Measurements from ENCODE around the gene ADPRS.
A peak's percentile ranks its signal among the peaks of the same experiment; 100 is the strongest.

Gene ADPRS

DNA sequence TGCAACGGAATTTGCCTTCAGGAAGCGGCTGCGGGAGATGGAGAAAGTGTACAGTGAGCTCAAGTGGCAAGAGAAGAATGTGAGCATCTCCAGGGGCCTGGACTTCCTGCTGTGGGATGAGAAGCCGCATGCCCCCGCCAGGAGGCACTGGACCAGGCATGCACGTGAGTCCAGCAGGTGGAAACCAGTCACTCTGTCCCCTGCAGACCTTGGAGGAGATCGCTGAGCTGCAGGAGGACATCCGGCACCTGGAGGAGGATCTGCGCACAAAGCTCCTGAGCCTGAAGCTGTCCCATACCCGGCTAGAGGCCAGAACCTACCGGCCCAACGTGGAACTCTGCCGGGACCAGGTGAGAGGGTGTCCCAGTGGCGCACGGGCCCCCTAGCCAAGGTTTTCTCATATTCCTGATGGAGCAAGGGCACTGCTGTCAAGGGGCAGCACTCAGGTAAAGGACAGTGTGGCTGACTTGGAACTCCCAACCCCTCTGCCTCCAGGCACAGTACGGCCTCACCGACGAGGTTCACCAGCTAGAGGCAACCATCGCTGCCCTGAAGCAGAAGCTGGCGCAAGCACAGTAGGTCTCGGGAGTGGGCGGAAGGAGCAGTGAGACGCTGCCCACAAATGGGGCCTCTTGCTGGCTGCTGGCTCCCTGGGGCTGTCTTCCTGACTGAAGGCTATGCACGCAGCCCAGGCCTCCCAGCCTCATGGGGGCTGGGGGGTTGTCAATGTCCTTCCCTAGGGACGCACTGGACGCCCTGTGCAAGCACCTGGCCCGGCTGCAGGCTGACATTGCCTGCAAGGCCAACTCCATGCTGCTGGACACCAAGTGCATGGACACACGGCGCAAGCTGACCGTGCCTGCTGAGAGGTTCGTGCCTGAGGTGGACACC is 1.2 kb upstream of the ADPRS start:
- no peak for DNase-seq

DNA sequence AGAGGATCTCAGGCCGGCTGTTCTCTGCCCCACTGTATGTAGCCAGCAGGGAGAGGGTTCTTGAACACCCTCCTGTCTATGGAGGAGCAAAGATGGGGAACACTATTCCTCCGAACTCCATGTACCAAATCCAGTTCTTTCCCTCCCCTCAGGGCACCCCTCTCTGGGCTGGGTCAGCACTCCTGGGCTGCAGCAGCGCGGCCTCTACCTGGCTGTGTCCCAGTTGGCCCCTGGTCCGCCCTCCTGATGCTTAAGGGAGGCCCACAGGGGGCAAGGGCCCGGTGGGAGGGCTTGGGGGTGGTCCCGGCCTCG is 471 bp upstream of the ADPRS start:
- DNase-seq = no peak

DNA sequence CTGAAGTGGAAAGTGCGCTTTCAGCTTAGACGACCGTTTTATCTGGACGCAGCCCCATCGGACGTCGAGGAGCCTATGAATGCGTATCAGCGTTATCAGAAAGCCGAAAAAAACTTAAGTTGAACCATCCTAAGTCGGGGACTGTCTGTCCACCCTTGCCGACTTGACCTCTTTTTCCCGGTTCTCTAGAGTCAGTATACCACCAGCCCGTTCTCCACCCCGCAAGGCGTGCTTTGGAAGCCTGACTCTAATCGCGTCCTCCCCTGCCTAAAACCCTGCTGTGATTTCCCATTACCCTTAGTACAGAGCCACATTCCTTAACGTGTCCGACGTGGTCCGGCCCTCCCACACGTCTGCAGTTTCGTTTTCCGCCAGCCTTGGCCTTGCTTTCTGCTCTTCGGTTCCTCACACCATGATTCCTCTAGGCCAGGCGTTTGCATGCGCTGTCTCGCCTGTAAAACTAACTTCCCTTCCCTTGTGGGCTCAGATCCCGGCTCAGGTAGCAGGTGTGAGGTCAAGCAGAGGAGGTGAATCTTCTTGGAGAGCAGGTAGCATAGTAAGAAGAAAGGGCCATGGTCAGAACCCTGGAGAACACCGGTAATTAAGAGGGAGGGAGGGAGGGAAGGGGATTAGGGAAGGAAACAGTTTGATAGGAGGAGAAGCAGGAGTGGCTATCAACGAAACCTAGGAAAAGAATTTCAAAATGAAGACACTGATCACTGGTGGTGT is 865 bp downstream of the ADPRS start:
- DNase-seq = peak; percentile 64

DNA sequence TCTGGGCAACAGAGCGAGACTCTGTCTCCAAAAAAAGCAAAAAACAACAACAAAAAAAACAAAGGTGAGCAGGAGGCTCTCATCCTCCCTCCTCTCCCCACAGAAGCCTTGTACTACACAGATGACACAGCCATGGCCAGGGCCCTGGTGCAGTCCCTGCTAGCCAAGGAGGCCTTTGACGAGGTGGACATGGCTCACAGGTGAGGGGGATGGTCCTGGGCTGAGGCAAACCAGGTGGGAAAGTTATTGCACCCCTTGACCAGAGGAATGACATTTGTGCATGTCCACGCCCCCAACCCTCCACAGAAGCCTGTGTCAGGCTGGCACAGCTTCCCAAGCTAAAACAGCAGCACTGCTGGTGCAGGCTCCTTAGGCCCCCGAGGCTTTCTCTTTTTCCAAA is 2.4 kb downstream of the ADPRS start:
- peak; percentile 50 for DNase-seq

DNA sequence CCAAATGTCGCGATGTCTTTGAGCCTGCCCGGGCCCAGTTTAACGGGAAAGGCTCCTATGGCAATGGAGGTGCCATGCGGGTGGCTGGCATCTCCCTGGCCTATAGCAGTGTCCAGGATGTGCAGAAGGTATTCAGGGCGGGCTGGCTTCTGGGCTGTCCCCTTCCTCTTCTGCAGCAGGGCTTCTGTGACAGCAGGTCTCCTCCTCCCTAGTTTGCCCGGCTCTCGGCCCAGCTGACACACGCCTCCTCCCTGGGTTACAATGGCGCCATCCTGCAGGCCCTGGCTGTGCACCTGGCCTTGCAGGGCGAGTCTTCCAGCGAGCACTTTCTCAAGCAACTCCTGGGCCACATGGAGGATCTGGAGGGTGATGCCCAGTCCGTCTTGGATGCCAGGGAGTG is 3.0 kb downstream of the ADPRS start:
- peak; percentile 47 for DNase-seq

DNA sequence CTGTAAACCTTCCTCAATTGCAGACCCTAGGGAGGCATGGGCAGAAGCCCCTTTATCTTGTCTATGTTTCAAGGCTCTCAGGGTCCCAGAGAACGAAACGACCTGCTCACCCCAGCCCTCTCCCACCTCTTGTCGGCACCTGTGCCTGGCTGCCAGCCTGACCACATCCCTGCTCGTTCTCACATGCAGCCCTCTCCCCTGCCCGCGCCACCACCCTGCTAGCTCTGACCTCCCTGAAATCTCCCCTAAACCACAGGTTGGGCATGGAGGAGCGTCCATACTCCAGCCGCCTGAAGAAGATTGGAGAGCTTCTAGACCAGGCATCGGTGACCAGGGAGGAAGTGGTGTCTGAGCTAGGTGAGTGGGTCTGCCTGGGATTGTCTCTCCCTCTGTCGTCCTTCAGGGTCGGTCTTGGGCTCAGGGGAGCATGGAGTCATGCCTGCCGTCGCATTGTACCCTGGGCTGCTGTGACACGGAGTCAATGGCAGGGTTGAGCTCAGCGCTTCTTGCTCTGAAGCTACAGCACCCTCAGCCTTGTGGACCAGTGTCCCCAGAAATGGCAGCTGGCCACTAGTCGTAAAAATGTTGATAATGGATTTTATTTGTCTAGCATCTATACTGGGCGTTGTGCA is 3.6 kb downstream of the ADPRS start:
- no peak for DNase-seq

DNA sequence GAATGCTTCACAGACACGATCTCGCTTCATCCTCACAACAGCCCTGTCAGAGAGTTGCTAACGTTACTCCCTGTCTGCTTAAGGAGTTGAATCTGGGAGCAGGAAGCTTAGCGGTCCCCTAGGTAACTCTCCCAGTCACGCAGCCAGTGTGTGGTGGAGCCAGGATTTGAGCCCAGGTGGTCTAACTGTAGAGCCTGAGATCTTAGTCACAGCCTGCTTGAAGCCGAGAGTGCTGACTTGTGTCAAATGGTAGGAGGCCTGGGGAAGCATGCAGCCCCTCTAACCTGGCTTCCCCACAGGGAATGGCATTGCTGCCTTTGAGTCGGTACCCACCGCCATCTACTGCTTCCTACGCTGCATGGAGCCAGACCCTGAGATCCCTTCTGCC is 4.1 kb downstream of the ADPRS start:
- DNase-seq = no peak

DNA sequence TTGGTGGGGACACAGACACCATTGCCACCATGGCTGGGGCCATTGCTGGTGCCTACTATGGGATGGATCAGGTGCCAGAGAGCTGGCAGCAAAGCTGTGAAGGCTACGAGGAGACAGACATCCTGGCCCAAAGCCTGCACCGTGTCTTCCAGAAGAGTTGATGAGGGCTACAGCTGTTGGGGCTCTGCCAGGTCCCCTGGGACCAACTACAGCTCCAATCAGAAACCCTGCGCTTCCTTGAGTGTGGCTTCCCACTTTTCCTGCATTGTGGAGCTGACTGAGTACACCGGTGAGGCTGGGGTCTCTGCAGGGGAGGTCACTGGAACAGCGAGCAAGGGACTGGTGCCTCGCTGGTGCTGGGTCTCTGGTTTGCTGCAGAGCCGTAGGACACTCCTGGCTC is 4.5 kb downstream of the ADPRS start:
- no peak for DNase-seq

DNA sequence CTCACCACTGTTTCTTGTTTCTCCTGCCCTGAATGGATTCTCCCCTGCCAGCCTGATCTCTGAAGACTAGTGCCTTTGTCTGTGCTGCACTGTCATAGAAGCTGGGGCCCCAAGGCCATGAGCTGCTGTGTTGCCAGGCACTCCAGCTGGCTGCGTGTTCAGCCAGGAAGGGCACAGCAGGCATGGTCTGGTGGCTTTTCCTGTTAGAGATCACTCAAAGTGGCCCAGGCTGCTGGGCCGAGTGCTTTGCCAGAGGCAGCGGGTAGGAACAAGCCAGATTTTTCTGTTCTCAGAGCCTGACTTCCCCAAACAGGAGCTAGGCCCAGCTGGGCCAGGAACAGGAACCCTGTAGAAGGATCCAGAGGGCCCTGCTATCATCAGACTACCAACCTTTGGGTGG is 5.2 kb downstream of the ADPRS start:
- DNase-seq = peak; percentile 43

DNA sequence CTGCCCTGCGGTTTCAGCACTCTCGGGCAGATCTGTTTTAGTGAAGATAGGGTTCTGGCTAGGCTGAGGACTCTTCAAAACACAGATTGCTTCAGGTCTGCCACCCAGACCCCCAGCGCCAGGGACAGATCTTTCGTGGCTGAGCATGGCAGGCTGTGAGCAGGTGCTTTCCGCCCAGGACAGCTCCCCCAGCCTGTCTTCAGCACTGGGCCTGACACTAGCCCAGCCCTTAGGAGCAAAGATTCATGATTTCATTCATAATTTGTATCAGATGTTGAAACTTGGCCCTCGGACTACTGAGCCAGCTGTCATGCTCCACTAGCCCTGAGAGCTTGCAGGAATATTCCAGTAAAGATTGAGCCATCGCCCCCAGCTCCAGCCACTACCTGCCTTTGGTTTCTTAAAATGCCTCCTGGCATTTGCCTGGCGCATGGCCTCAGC is 5.9 kb downstream of the ADPRS start:
- DNase-seq = peak; percentile 39

DNA sequence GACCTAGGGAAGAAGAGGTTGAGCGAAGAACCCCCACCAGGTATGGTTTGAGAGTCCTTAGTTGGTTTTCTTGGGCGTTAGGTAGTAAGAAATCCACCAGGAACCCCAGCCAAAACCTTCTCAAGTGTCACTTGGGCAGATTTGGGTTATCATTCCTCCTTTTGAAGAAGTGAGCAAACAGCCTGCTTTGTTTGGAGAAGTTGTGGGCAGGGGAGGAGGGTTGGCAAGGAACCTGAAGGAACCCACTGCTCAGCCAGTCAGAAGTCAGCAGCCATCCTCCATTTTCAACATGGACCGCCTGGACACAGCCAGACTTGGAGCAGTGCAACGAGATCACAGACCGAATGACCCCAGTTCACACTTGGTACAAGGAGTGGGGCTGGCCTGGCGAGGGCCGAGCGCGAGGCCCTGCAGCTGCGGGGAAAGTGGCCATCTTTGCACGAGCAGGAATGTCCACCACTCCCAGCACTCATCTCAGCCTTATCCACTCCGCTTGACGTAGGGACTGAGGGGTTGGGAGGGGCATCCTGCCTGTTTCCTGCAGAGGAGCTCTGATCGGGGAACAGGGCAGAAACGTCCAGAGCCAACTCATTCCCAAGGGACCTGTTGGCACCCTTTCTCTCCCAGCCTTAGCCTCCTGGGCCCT is 7.2 kb downstream of the ADPRS start:
- no peak for DNase-seq

DNA sequence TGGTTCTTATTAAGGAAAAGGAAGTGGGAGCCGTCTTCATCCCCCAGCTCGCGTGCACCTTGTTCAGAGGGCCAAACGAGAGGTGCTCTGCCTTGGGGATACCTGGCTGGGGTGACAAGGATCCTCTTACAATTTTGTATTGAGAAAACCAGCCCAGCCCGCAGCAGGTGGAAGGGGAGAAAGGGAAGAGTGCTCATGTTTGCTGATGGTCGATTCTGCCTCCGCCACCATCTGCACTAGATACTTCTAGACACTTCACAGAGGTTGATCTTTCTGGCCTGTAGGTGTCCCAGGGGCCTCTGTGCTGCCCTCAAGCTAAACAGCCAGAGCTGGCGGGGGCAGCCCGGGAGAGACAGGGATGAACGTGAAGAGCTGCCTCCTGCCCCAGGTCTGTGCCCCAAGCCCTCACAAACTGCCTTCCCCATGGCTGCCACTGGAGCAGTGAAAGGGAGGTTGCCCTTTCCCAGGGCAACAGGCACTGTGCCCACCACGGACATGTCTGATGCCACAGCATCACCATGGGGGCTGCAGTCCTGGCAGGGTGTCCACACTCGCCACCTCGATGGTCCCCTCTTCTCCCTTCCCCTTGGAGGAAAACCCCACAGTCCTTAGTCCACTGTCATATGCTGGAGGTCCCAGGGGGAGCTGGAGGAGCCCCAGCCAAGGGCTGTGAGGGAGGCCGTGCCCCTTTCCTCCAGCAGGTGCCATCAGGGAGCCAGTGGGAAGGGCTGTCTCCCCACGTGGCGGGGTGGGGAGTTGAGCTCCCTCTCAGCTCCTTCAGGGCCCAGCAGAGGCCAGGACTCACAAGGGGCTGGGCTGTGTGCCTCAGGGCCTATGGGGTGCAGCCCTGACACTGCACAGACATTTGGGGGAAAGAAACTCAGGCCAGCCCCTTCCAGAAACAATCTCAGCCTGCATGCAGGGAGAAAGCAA is 8.1 kb downstream of the ADPRS start:
- DNase-seq = no peak

DNA sequence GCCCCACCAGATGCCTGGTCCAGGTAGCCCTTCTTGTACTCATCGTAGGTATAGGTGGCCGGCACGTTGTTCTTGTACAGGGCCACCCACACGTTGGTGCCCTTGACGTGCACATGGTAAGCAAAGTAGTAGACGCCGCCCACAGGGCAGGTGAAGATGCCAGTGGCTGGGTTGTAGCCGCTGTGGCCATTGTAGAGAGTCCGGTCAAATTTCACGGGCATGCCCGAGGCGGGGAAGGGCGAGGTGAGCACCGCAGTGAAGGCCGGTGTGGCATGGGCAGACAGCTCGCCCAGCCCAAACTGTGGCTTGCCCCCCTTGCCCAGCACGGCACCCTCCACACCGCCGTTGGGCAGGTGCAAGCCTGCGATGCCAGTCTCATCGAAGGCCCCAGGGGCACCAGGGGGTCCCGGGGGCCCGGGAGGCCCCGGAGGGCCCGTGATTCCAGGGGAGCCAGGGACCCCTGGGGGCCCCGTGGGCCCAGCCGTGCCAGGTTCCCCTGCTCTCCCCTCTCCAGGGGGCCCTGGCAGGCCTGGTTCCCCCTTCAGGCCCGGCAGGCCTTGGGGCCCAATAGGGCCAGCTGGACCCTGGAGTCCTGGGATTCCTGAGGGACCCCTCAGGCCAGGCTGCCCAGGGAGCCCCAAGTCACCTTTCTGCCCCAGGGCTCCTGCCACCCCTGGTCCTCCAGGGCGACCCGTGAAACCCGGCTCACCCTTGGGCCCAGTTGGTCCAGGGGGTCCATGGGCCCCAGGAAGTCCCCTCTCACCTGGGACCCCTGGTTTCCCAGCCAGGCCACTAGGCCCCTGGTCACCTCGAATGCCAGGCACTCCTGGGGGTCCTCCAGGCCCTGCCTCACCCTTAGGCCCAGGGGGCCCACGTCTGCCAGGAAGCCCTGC is 9.2 kb downstream of the ADPRS start:
- no peak for DNase-seq

DNA sequence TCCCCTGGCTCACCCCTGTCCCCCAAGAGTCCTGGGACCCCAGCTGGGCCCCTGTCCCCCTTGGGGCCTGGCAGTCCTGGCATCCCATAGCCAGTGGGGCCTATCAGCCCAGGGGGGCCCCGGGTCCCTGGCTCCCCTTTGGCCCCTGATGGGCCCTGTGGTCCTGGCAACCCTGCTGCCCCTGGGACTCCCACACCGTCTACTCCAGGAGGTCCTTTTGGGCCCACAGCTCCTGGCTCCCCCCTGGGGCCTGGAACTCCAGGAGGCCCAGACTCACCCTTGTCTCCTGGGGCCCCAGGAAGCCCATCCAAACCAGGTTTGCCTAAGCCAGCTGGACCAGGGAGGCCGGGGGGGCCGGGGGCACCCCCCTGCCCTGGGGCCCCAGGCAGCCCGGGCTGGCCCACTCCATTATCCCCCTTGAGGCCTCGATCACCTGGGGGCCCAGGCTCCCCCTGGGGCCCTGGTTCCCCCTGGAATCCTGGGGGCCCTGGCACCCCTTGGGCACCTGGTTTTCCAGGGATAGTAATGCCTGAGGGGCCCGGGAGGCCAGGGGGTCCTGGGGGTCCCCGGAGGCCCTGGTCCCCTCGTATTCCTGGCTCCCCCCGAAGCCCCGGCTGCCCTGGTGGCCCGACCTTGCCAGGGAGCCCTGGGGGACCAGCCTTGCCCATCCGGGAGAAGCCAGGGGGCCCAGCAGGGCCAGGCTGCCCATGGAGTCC is 10.1 kb downstream of the ADPRS start:
- DNase-seq = no peak

DNA sequence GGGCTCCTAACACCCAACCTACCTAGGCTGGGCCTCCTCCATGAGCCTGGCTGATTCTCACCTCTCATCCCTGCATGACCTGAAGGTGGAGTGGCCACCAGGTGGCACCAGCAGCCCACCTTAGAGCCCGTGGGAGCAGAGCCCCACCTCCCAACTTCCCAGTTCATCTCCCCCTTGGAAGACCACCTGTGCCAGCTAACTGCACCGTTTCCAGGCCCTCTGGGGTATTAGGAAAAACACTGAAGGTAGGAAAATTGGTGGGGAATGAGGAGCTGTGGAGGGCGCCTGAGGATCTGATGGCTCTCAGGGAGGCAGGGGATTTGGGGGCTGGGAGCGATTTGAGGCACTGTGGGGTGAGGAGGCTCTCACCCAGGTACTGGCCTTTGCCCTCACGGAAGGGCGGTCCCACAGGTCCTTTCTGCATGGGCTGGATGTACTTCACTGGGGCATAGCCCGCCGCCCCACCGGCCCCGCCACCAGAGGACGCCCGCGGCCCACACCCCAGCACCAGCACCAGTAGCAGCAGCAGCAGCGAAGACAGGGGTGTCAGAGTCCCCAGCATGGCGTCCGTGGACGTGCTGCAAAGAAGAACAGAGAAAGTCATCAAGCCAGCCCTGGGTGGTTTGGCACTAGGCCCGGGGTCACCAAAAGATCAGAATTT is 11.1 kb downstream of the ADPRS start:
- peak; percentile 90 for DNase-seq

DNA sequence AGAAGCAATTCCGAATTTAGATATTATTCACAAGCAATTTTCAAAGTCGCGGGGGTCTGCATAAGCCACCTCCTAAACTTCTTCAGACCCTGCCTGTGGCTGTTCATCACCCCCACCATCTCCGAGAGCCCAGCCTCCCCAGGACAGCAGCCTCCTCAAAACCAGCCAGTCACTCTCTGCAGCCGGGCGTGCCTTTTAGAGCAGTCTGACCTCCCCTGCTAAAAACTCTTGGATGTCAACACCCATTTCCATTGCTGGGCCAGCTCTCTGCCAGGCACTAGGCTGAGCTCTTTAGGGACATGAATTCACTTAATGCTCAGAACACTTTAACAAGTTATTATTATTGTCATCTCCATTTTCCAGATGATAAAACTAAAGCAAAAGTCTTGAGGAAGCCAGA is 11.7 kb downstream of the ADPRS start:
- DNase-seq = no peak

DNA sequence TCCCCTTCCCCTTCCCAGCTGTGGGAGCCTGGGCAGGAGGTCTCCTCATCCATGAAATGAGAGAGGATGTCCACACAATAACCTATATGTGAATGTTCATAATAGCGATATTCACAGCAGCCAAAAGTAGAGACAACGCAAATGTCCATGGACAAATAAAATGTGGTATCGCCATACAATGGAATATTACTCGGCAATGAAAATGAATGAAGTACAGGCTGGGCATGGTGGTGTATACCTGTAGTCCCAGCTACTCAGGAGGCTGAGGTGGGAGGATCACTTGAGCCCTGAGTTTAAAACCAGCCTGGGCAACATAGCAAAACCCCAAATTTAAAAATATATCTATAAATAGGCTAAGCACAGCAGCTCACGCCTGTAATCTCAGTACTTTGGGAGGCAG is 12.9 kb downstream of the ADPRS start:
- no peak for DNase-seq

DNA sequence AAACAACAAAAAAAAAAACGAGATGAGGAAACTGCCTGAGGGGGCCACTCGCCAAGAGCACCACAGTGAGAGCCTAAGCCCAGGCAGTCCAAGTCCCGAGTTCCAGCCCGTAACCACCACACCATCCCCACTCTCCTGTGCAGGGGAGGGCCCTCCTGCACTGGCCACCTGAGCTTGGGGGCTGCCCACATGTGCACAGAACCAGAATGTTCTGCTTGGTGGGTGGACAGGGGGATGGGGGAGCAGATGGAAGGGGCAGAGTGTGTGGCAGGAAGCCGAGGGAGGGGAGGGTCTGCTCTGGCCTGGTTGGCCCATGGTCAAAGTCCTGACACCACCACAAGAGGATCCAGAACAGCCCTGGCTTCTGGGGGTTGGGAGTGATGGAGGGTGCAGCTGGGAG is 17.6 kb downstream of the ADPRS start:
- DNase-seq = no peak

DNA sequence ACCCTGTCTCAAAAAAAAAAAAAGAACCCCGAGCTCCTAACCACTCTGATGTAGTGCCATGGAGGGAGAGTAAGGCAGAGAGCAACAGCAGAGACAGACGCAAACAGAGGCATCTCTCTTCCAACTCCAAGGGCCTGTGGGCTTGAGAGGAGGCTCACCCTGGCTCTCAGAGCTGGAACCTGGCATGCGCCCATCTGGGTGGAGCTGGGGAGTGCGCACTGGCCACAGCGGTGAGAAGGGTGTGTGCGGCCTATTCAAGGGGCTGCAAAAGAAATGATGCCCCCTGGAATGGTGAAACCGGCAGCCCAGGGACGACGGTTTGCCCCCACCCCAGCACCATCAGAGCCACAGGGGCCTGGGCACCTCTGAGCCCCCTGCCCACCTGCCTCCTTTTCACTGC is 18.7 kb downstream of the ADPRS start:
- DNase-seq = no peak

DNA sequence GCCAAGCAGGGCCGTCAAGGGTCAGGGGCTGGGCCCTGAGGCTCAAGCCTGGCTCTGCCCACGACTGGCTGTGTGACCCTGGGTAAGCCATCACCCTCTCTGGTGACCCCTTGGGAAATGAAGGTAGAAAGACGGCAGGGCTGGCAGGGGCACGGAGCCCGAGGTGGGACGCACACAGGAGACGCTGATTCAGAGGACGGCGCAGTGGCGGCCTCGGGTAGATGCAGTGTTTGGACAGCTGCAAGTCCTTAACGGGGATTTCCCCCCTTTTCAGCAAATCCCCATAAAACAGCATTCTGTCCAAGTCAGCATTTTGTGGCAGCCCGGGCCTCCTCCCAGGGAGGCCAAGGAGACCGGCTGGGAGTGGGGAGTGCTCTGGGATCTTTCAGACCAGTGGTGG is 19.6 kb downstream of the ADPRS start:
- DNase-seq = no peak
